Activated CD8-positive, alpha-beta T cell treated with anti-CD3 and anti-CD28 coated beads, Interleukin-2, amount 10 ng/mL, durations not matched to agents 7 days and 5 days (primary cell): ENCODE data around the gene MTCP1. TPM values are rescaled to one million over a fixed set of nuclear protein-coding genes. Genes with fewer than 3 reads are reported as not detected.

Source experiments
- ATAC-seq: fragments of 150-1000 bp; cut with Tn5 transposase; one replicate; pipeline ENCODE4 v1.10.0; 2021; ENCODE audit warnings: moderate library complexity
- CTCF ChIA-PET: fragments of 350-600 bp; sonication (Branson Sonifier 250); formaldehyde crosslinking; loops from one replicate; lab custom pipeline; 2021; ENCODE audit warnings: antibody characterized with exemption; lab: Charles Lee
- POLR2A ChIA-PET: fragments of 350-600 bp; sonication (Branson Sonifier 250); formaldehyde crosslinking; loops from one replicate; lab custom pipeline; 2021; ENCODE audit warnings: antibody characterized with exemption; lab: Charles Lee
- DNase-seq: peaks from one replicate; pipeline ENCODE4 v3.0.0-alpha.2; 2020
- H3K27ac Mint-ChIP-seq: one replicate; pipeline ENCODE4 v1.8.0; 2021; ENCODE audit warnings: mild to moderate bottlenecking, mixed read lengths
- H3K27me3 Mint-ChIP-seq: one replicate; pipeline ENCODE4 v1.8.0; 2021; ENCODE audit warnings: low read depth, mixed read lengths
- H3K36me3 Mint-ChIP-seq: one replicate; pipeline ENCODE4 v1.8.0; 2021; ENCODE audit warnings: low read depth, mixed read lengths
- H3K4me1 Mint-ChIP-seq: one replicate; pipeline ENCODE4 v1.8.0; 2021; ENCODE audit warnings: low read depth, mixed read lengths
- H3K4me3 Mint-ChIP-seq: one replicate; pipeline ENCODE4 v1.8.0; 2021; ENCODE audit warnings: mild to moderate bottlenecking, mixed read lengths
- H3K9me3 Mint-ChIP-seq: one replicate; pipeline ENCODE4 v1.8.0; 2022; ENCODE audit warnings: mixed read lengths; ENCODE audit not compliant: insufficient read depth
- total RNA-seq, 2 experiments: library from RNA; stranded (reverse); gene quantifications; one replicate each; pipeline ENCODE4 v1.2.3, GENCODE V29; 2021

The MTCP1 gene
- 10 to 100 TPM; 20.2 to 21.4 TPM for total RNA-seq

- CTCF ChIA-PET: interaction anchor here (2.8 kb wide), 1 partner anchor 13 kb away, joined by 16 read pairs; no protein-coding TSS in a partner anchor
- POLR2A ChIA-PET: interaction anchor here (0.9 to 1.2 kb wide), 2 partner anchors 9 to 44 kb away, joined by 3 to 4 read pairs (median 3); partner anchors contain the start of gene FUNDC2
- peak; percentile 93 for ATAC-seq
- peak within 1 kb of the TSS; percentile 92 for H3K27ac Mint-ChIP-seq
- peaks cover 44% of the 10 kb centered on the region for H3K4me1 Mint-ChIP-seq
- peak; percentile 82 for DNase-seq
- no peaks in the 10 kb centered on the region for H3K27me3 Mint-ChIP-seq
- no peaks in the 10 kb centered on the region for H3K9me3 Mint-ChIP-seq
- H3K4me3 Mint-ChIP-seq: peak within 1 kb of the TSS; percentile 91
- H3K36me3 Mint-ChIP-seq: peaks cover 34% of the 10 kb centered on the region
These were observed at the start of gene MTCP1, which contains the start of the genes BRCC3 and CMC4 for GRCh38 chrX:155070975-155071693. MTCP1 (minus strand) TSS chrX:155071136; CDS start chrX:155066010, 5,126 bp downstream. BRCC3 (plus strand) TSS chrX:155071508; CDS start chrX:155071528, 20 bp downstream. CMC4 (minus strand) TSS chrX:155071136; CDS start chrX:155064023, 7,113 bp downstream.

- CTCF ChIA-PET: no interaction called here
- Mint-ChIP-seq H3K4me1 (no peaks in the 10 kb centered on the region), H3K9me3 (no peaks in the 10 kb centered on the region), H3K27me3 (no peaks in the 10 kb centered on the region), H3K27ac (no peak overlapping the region), H3K4me3 (no peak overlapping the region), H3K36me3 (peaks cover 37% of the 10 kb centered on the region)
- POLR2A ChIA-PET: no interaction called here
- ATAC-seq (no peak), DNase-seq (no peak)
These were observed 44.4 kb upstream of the MTCP1 start for GRCh38 chrX:155115174-155115819.

- H3K36me3 Mint-ChIP-seq: peaks cover 37% of the 10 kb centered on the region
- DNase-seq (no peak), ATAC-seq (no peak)
- no peaks in the 10 kb centered on the region for H3K9me3 Mint-ChIP-seq
- no peak overlapping the region for H3K27ac Mint-ChIP-seq
- H3K4me1 Mint-ChIP-seq: no peaks in the 10 kb centered on the region
- CTCF ChIA-PET: no interaction called here
- POLR2A ChIA-PET: no interaction called here
- no peak overlapping the region for H3K4me3 Mint-ChIP-seq
- no peaks in the 10 kb centered on the region for H3K27me3 Mint-ChIP-seq
These were observed 42.2 kb upstream of the MTCP1 start for GRCh38 chrX:155113097-155113496.

- Mint-ChIP-seq H3K36me3 (peaks cover 44% of the 10 kb centered on the region), H3K4me1 (no peaks in the 10 kb centered on the region), H3K27ac (no peak overlapping the region), H3K4me3 (no peak overlapping the region), H3K27me3 (no peaks in the 10 kb centered on the region), H3K9me3 (no peaks in the 10 kb centered on the region)
- POLR2A ChIA-PET: no interaction called here
- DNase-seq (no peak), ATAC-seq (no peak)
- CTCF ChIA-PET: no interaction called here
These were observed 41.2 kb upstream of the MTCP1 start for GRCh38 chrX:155112171-155112570.

GRCh38 chrX:155108427-155108826 lies 37.5 kb upstream of the MTCP1 start:
- H3K9me3 Mint-ChIP-seq: no peaks in the 10 kb centered on the region
- CTCF ChIA-PET: no interaction called here
- no peak overlapping the region for H3K4me3 Mint-ChIP-seq
- DNase-seq: no peak
- POLR2A ChIA-PET: no interaction called here
- H3K27ac Mint-ChIP-seq: no peak overlapping the region
- H3K36me3 Mint-ChIP-seq: peaks cover 45% of the 10 kb centered on the region
- no peaks in the 10 kb centered on the region for H3K27me3 Mint-ChIP-seq
- no peaks in the 10 kb centered on the region for H3K4me1 Mint-ChIP-seq
- no peak for ATAC-seq

GRCh38 chrX:155105919-155106318 lies 35.0 kb upstream of the MTCP1 start:
- Mint-ChIP-seq H3K9me3 (no peaks in the 10 kb centered on the region), H3K36me3 (peaks cover 34% of the 10 kb centered on the region), H3K27me3 (no peaks in the 10 kb centered on the region), H3K4me1 (no peaks in the 10 kb centered on the region), H3K4me3 (no peak overlapping the region), H3K27ac (no peak overlapping the region)
- ChIA-PET CTCF (interaction anchor here (1.5 kb wide), 1 partner anchor 188 kb away, joined by 3 read pairs; no protein-coding TSS in a partner anchor), POLR2A (no interaction called here)
- no peak for ATAC-seq
- no peak for DNase-seq

- ATAC-seq (peak; percentile 53), DNase-seq (peak; percentile 39)
- Mint-ChIP-seq H3K4me1 (no peaks in the 10 kb centered on the region), H3K27me3 (no peaks in the 10 kb centered on the region), H3K4me3 (no peak overlapping the region), H3K9me3 (no peaks in the 10 kb centered on the region), H3K27ac (no peak overlapping the region), H3K36me3 (peaks cover 28% of the 10 kb centered on the region)
- CTCF ChIA-PET: interaction anchor here (0.7 to 3.7 kb wide), 10 partner anchors 10 to 177 kb away, joined by 3 to 16 read pairs (median 4); partner anchors contain the start of gene VBP1
- POLR2A ChIA-PET: no interaction called here
These were observed 23.6 kb upstream of the MTCP1 start for GRCh38 chrX:155094468-155095061.

GRCh38 chrX:155086961-155087735 lies 16.2 kb upstream of the MTCP1 start:
- POLR2A ChIA-PET: no interaction called here
- Mint-ChIP-seq H3K4me3 (no peak overlapping the region), H3K4me1 (no peaks in the 10 kb centered on the region), H3K36me3 (peaks cover 33% of the 10 kb centered on the region), H3K27me3 (no peaks in the 10 kb centered on the region), H3K9me3 (no peaks in the 10 kb centered on the region), H3K27ac (no peak overlapping the region)
- CTCF ChIA-PET: interaction anchor here (0.7 to 2.2 kb wide), 4 partner anchors 10 to 169 kb away, joined by 3 to 11 read pairs (median 8); no protein-coding TSS in a partner anchor
- ATAC-seq: no peak
- no peak for DNase-seq

- ATAC-seq: peak; percentile 64
- ChIA-PET POLR2A (no interaction called here), CTCF (interaction anchor here (0.7 to 2.2 kb wide), 4 partner anchors 9 to 168 kb away, joined by 3 to 11 read pairs (median 8); no protein-coding TSS in a partner anchor)
- Mint-ChIP-seq H3K36me3 (peaks cover 35% of the 10 kb centered on the region), H3K27me3 (no peaks in the 10 kb centered on the region), H3K9me3 (no peaks in the 10 kb centered on the region), H3K27ac (no peak overlapping the region), H3K4me1 (no peaks in the 10 kb centered on the region), H3K4me3 (no peak overlapping the region)
- peak; percentile 45 for DNase-seq
These were observed 15.4 kb upstream of the MTCP1 start for GRCh38 chrX:155086202-155086840.

- no peaks in the 10 kb centered on the region for H3K9me3 Mint-ChIP-seq
- DNase-seq: peak; percentile 24
- ChIA-PET POLR2A (interaction anchor here (0.9 to 1.2 kb wide), 2 partner anchors 10 to 45 kb away, joined by 3 to 4 read pairs; partner anchors contain the start of gene FUNDC2), CTCF (no interaction called here)
- H3K4me3 Mint-ChIP-seq: peak overlapping the region; percentile 91
- peak overlapping the region; percentile 92 for H3K27ac Mint-ChIP-seq
- peaks cover 43% of the 10 kb centered on the region for H3K4me1 Mint-ChIP-seq
- no peak for ATAC-seq
- H3K36me3 Mint-ChIP-seq: peaks cover 34% of the 10 kb centered on the region
- H3K27me3 Mint-ChIP-seq: no peaks in the 10 kb centered on the region
These were observed 851 bp upstream of the MTCP1 start for GRCh38 chrX:155071694-155072280.
